Stomach (tissue), 4 donors: ENCODE results near the gene ADRB1.

Experiments used
- CTCF ChIP-seq, 7 experiments: fragments of 450-650 bp in 4 of 7; fragments of 200-600 bp in 3 of 7; sonication (generic) in 3 of 7; IDR thresholded peaks; one replicate each; pipeline ENCODE4 v1.5.1; 2016 to 2019; ENCODE audit warnings: antibody characterized with exemption in 7 of 7, control low read depth in 2 of 7, mild to moderate bottlenecking in 1 of 7
- EP300 ChIP-seq: sonication (generic); formaldehyde crosslinking; IDR thresholded peaks from one replicate; pipeline ENCODE4 v1.6.1; 2017; ENCODE audit warnings: antibody characterized with exemption
- POLR2A ChIP-seq, 4 donors: fragments of 450-650 bp; IDR thresholded peaks; one replicate each; pipeline ENCODE4 v1.6.1; 2016; ENCODE audit warnings: antibody characterized with exemption in 4 of 4, control low read depth in 2 of 4, mild to moderate bottlenecking in 1 of 4, moderate library complexity in 1 of 4

- TF ChIP-seq POLR2A (IDR thresholded peaks at IDR 0.05), result no peak
- TF ChIP-seq CTCF (IDR thresholded peaks at IDR 0.05), result no peak
- TF ChIP-seq EP300, result no peak
Observed at GRCh38 chr10:114044247-114045135, 825 bp downstream of the ADRB1 start.
